ENCODE data around the gene TRAPPC10. TPM values are rescaled to one million over a fixed set of nuclear protein-coding genes. Genes with fewer than 3 reads are reported as not detected.

TRAPPC10 gene
- total RNA-seq, 2 experiments from 2014 or later, result 77.9 to 82.7 TPM

DNA sequence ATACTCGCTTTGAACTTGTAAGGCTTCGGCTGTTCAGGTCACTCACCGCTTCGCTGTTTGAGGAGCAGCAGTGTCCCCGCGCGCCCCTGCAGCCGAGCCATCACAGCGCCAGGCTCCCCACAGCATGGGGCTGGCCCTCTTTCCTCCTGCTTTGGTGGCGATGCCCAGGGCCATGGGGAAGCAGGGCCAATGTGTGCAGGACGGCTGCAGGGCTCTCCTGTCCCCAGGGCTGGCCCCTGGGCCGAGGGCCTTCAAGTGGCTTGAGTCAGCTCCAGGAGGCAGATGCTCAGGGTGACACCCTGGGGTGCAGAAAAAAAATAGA is 38.5 kb upstream of the TRAPPC10 start:
- POLR2A ChIA-PET, result interaction anchor here (1.0 kb wide), 1 partner anchor 34 kb away, joined by 3 read pairs; no protein-coding TSS in a partner anchor
- no peak overlapping the region for H3K4me3 Mint-ChIP-seq
- H3K4me1 Mint-ChIP-seq, result peaks cover 11% of the 10 kb centered on the region
- H3K9me3 Mint-ChIP-seq, result no peaks in the 10 kb centered on the region
- H3K27ac Mint-ChIP-seq, result no peak overlapping the region
- no peaks in the 10 kb centered on the region for H3K36me3 Mint-ChIP-seq
- DNase-seq (no peak), ATAC-seq (ENCODE audit: low read depth) (no peak)
- no peaks in the 10 kb centered on the region for H3K27me3 Mint-ChIP-seq

DNA sequence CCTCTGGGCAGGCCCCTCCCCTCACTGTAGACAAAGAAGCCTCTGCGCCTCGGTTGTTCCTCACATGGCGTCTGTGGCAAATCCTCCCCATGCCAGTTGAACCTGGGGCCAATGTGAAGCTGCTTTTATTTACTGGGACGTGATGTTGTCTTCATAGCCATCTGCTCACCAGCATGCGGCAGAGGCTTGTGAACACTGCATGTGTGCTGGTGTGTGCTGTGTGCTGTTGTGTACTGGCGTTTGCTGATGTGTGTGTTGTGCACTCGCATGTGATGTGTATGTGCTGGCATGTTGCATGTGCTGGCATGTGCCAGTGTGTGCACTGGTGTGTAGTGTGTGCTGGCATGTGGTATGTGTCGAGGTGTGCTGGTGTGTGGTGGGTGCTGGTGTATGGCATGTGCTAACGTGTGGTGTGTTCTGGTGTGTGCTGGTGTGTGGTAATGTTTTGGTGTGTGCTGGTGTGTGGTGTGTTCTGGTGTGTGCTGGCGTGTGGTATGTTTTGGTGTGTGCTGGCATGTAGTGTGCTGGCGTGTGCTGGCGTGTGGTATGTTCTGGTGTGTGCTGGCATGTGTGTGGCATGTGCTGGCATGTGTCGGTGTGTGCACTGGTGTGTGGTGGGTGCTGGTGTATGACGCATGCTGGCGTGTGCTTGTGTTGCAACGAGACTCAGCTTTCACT is 37.2 kb upstream of the TRAPPC10 start:
- POLR2A ChIA-PET, result no interaction called here
- Mint-ChIP-seq H3K9me3 (no peaks in the 10 kb centered on the region), H3K4me1 (peaks cover 11% of the 10 kb centered on the region), H3K27ac (peak overlapping the region; percentile 87), H3K4me3 (no peak overlapping the region), H3K36me3 (no peaks in the 10 kb centered on the region), H3K27me3 (no peaks in the 10 kb centered on the region)
- DNase-seq (no peak), ATAC-seq (ENCODE audit: low read depth) (no peak)

DNA sequence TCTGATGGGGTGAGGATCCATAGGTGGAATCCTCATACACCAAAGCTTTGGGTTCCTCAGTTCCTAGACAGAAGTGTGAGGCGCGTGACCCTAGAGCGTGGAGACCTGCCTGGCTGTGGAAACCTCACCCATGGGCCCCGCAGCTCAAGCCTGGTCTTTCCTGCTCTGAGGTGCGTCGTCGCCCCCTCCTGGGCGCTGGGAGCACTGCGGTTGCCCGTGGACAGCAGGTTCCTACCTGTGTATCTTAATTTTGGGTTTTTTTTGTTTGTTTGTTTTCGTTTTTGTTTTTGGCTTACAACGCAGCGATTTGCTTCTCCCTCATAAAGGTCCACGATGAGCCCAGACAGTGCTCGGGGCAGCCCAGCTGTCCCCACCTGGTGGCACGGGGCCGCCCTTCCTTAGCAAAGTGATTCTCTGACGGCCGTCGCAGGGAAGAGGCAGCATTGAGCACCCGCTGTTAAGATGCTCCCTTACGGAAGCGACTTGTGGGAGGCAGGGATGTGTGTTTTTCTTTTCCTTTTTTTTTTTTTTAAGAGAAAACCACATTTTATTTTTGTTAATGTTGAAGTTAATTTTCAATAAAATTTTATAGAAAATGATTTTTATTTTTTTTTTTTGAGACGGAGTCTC is 36.5 kb upstream of the TRAPPC10 start:
- ATAC-seq (ENCODE audit: low read depth) (peak; percentile 89), DNase-seq (peak; percentile 87)
- Mint-ChIP-seq H3K27ac (peak overlapping the region; percentile 87), H3K27me3 (no peaks in the 10 kb centered on the region), H3K4me1 (peaks cover 11% of the 10 kb centered on the region), H3K36me3 (no peaks in the 10 kb centered on the region), H3K4me3 (no peak overlapping the region), H3K9me3 (no peaks in the 10 kb centered on the region)
- POLR2A ChIA-PET, result no interaction called here

DNA sequence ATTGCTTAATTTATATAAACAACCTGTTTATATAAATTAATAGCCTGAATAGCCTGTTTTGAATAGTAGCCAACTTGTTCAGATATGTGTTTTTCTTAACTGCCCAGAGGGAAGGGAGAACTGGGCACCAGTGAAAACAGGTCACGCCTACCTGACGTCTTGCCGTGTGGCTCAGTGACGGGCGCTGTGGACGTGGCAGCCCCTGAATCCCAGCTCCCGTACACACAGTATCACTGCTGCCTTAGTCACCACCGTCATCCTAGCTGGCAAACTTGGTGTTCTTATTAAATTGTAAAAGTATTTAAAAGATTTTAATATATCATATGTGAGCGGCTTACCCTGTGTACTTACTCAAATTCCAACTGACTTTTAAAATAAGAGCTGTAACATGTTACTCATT is 35.4 kb upstream of the TRAPPC10 start:
- POLR2A ChIA-PET, result interaction anchor here (0.6 kb wide), 1 partner anchor 200 kb away, joined by 8 read pairs; no protein-coding TSS in a partner anchor
- Mint-ChIP-seq H3K36me3 (no peaks in the 10 kb centered on the region), H3K4me1 (peaks cover 11% of the 10 kb centered on the region), H3K27me3 (no peaks in the 10 kb centered on the region), H3K27ac (no peak overlapping the region), H3K4me3 (no peak overlapping the region), H3K9me3 (no peaks in the 10 kb centered on the region)
- ATAC-seq (ENCODE audit: low read depth) (no peak), DNase-seq (no peak)

DNA sequence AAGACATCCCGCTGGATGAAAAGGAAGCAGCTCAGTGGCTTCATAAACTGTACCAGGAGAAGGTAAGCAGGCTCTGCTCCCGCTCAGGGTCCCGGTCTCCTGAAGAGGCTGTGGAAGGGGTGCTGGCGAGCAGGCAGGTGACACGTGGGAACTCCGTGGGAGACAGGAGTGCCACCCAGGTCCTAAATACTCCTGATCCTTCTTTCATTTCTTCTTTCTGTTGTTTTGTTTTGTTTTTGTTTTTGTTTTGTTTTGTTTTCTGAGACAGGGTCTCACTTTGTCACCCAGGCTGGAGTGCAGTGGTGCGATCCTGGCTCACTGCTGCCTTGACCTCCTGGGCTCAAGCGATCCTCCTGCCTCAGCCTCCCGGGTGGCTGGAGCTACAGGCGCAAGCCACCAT is 34.0 kb upstream of the TRAPPC10 start:
- Mint-ChIP-seq H3K4me3 (no peak overlapping the region), H3K36me3 (peaks cover 2% of the 10 kb centered on the region), H3K4me1 (peaks cover 13% of the 10 kb centered on the region), H3K27me3 (no peaks in the 10 kb centered on the region), H3K27ac (no peak overlapping the region), H3K9me3 (no peaks in the 10 kb centered on the region)
- DNase-seq (no peak), ATAC-seq (ENCODE audit: low read depth) (no peak)
- POLR2A ChIA-PET, result no interaction called here

DNA sequence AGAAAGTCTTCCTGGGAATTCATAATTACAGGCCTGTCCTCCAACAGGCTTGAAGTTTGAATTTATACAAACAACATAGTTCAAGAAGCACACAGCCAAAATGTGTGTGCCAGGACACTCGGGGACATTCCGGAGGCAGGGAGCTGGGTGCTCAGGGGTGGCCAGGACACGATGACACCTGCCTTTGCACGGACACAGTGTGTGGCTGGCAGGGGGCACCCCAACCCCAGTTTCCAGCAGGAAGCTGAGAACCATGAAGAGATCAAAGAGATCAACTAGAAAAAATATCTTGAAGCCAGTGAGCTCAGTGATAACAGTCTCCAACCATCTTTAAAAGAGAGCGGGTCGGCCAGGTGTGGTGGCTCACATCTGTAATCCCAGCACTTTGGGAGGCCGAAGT is 32.5 kb upstream of the TRAPPC10 start:
- Mint-ChIP-seq H3K27me3 (no peaks in the 10 kb centered on the region), H3K4me1 (peaks cover 11% of the 10 kb centered on the region), H3K4me3 (no peak overlapping the region), H3K36me3 (peaks cover 3% of the 10 kb centered on the region), H3K27ac (no peak overlapping the region), H3K9me3 (no peaks in the 10 kb centered on the region)
- DNase-seq (no peak), ATAC-seq (ENCODE audit: low read depth) (no peak)
- POLR2A ChIA-PET, result interaction anchor here (0.7 kb wide), 1 partner anchor 515 kb away, joined by 4 read pairs; no protein-coding TSS in a partner anchor

DNA sequence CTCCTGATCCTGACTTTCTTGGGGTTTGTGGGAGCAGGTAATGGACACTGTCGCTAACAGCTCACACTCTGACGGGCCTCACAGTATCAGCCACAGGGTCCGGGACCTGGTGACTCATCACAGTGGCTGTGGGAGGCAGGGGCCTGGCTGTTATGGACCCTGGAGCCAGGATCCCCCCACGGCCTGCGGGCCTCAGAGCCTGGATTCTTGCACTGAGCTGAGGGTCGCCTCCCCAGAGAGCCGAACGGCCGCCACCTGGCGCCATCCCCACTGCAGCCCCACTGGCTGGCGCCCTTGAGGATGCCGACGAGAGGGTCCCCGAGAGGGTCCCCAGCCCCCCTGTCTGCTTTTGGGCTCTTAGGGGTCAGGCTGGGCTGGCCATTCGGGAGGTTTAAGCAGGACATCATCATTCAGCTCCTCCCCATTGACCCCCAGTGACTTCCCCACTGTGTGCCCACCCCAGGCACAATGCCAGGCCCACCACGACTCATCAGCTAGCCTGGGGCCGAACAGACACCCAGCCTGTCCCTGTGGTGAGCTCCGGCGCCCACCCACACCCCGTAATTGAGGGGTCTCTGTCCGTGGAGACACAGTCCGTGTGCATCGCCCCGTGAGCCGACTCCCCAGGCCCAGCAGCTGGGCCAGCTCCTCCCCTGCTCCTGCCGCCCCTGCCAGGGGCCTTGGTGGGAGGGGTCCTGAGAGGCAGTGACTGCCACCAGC is 30.8 kb upstream of the TRAPPC10 start:
- POLR2A ChIA-PET, result no interaction called here
- H3K27ac Mint-ChIP-seq, result no peak overlapping the region
- DNase-seq (no peak), ATAC-seq (ENCODE audit: low read depth) (no peak)
- H3K27me3 Mint-ChIP-seq, result peaks cover 4% of the 10 kb centered on the region
- no peak overlapping the region for H3K4me3 Mint-ChIP-seq
- no peaks in the 10 kb centered on the region for H3K9me3 Mint-ChIP-seq
- H3K36me3 Mint-ChIP-seq, result peaks cover 3% of the 10 kb centered on the region
- peaks cover 11% of the 10 kb centered on the region for H3K4me1 Mint-ChIP-seq

DNA sequence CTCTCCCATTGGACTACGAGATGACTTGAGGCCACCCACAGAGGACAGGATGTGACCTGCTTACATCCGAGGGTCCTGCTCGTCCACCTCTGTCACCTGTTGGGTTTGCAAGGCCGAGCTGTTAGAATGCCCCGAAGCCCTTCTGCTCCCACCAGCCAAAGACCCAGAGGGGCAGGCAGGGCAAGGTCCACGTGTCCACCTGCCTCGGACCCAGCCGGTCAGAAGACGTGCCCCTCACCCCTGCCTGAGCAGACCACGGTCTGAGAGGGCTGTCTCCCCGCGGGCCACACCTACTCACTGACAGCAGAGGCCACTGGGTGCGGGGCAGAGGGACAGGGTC is 30.3 kb upstream of the TRAPPC10 start:
- H3K27ac Mint-ChIP-seq, result no peak overlapping the region
- peaks cover 11% of the 10 kb centered on the region for H3K4me1 Mint-ChIP-seq
- no peak overlapping the region for H3K4me3 Mint-ChIP-seq
- ATAC-seq (ENCODE audit: low read depth) (no peak), DNase-seq (no peak)
- H3K36me3 Mint-ChIP-seq, result peaks cover 3% of the 10 kb centered on the region
- H3K27me3 Mint-ChIP-seq, result peaks cover 4% of the 10 kb centered on the region
- POLR2A ChIA-PET, result no interaction called here
- H3K9me3 Mint-ChIP-seq, result no peaks in the 10 kb centered on the region

DNA sequence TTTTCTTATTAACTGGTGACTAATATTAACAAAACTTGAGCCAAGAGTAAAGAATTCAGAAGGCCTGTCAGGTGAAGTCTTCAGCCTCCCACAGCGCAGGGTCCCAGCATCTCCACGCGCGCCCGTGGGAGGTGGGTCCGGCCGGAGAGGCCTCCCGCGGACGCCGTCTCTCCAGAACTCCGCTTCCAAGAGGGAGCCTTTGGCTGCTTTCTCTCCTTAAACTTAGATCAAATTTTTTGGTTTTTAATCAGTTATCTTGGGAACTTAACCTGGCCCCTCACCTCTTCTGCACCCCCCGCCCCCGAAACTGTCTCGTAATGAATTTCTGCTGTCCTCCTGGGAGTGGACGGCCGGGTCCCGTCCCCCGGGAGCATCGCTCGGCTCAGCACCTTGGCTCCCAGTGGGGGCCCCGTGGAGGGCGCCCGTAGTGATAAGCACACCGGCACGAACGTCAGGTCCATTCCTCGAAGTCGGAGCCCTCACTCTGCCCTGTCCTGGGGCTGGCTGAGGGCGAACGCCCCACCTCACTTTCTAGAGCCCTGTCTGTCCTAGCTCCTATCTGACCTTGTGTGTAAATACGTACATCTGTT is 29.5 kb upstream of the TRAPPC10 start:
- DNase-seq (no peak), ATAC-seq (ENCODE audit: low read depth) (no peak)
- H3K9me3 Mint-ChIP-seq, result no peaks in the 10 kb centered on the region
- peaks cover 11% of the 10 kb centered on the region for H3K4me1 Mint-ChIP-seq
- POLR2A ChIA-PET, result no interaction called here
- no peak overlapping the region for H3K4me3 Mint-ChIP-seq
- peaks cover 3% of the 10 kb centered on the region for H3K36me3 Mint-ChIP-seq
- H3K27ac Mint-ChIP-seq, result no peak overlapping the region
- peaks cover 6% of the 10 kb centered on the region for H3K27me3 Mint-ChIP-seq

DNA sequence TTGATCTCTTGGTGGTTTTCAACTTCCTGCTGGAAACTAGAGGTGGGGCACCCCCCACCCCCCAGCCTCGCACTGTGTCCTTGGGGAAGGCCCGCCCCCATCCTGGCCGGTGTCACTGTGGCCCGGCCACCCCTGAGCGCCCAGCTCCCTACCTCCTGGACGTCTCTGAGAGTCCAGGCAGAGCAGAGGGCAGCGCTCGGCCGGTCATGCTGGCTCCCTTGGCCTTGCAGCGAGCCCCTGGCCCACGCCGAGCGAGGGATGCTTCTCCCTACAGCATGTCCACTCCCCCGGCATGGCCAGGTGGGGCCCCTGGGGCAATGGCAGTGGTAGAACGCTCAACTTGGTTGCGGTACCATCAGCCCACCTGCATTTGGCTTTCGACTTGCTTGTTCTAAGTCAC is 28.7 kb upstream of the TRAPPC10 start:
- H3K27ac Mint-ChIP-seq, result no peak overlapping the region
- ATAC-seq (ENCODE audit: low read depth), result no peak

DNA sequence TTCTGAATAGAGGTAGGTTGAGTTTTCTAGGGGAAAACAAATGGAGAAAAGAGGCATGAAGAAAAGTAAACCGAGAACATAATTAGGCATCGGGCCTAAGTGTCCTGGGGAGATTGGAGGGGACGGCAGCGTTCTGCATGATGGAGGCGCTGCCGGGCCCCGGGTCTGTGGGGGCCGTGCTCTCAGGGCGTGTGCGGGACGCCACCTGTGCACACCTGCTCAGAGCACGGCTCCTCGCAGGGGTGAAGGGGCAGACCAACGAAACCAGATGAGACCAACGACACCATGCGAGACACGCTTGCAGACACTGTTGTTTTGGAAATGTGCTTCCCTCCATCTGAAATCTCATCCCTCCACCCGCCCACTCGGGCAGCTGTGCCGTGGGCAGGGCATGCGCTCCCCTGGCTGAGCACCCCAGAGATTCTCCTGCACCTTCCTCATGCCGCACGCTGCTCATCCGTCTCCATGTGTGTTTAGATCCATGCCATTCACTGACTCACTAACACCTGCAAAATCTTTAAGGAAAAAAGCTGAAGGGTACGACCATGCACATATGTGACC is 28.2 kb upstream of the TRAPPC10 start:
- ATAC-seq (ENCODE audit: low read depth), result no peak
- peaks cover 6% of the 10 kb centered on the region for H3K27me3 Mint-ChIP-seq
- H3K9me3 Mint-ChIP-seq, result no peaks in the 10 kb centered on the region
- no peak overlapping the region for H3K27ac Mint-ChIP-seq
- DNase-seq, result no peak
- POLR2A ChIA-PET, result interaction anchor here (0.6 kb wide), 1 partner anchor 102 kb away, joined by 6 read pairs; no protein-coding TSS in a partner anchor
- peaks cover 11% of the 10 kb centered on the region for H3K4me1 Mint-ChIP-seq
- peaks cover 3% of the 10 kb centered on the region for H3K36me3 Mint-ChIP-seq
- H3K4me3 Mint-ChIP-seq, result no peak overlapping the region

More for the DNA sequence above, 28.7 kb upstream of the TRAPPC10 start:
- Mint-ChIP-seq H3K36me3 (peaks cover 3% of the 10 kb centered on the region), H3K4me3 (no peak overlapping the region), H3K9me3 (no peaks in the 10 kb centered on the region), H3K4me1 (peaks cover 11% of the 10 kb centered on the region), H3K27me3 (peaks cover 6% of the 10 kb centered on the region)
- DNase-seq, result no peak
- POLR2A ChIA-PET, result interaction anchor here (0.6 kb wide), 1 partner anchor 19 kb away, joined by 3 read pairs; no protein-coding TSS in a partner anchor

DNA sequence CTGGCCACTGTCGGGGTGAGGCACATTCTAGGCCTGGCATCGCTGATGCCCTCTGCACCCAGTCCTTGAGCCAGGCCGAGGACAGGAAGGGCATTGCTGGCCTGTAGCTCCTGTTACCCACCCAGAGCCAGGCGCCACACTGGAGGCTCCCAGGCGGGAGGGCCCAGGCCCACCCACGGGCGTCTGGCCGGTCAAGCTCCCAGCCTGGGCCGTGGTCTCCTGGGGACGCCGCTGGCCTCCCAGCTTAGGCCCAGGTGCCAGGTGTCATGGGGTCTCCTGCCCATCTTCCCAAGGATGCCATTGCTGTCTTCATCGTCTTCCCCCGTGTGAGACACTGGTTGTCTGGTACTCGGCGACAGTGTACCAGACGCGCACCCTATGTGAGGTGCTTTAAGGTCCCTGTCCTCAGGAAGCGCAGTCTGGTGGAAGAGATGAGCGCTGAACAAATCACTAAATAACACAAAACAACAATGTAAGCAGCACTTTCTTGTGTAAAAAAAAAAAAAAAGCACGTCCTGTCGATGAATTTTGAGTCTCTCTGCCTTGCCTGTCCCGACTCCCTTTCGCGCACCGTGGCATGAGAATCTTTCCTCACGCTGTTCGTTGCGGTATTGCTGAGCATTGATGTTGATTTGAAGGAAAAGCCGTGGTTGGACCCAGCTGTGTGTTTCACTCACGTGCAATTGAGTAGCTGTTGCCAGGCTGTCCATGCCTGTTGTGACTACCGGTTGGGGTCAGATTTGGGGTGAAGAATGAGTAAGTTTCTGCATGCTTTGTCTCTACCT is 27.0 kb upstream of the TRAPPC10 start:
- peak overlapping the region; percentile 3 for H3K27ac Mint-ChIP-seq
- POLR2A ChIA-PET, result no interaction called here
- peaks cover 3% of the 10 kb centered on the region for H3K36me3 Mint-ChIP-seq
- DNase-seq (no peak), ATAC-seq (ENCODE audit: low read depth) (peak; percentile 28)
- peaks cover 11% of the 10 kb centered on the region for H3K4me1 Mint-ChIP-seq
- no peak overlapping the region for H3K4me3 Mint-ChIP-seq
- peaks cover 6% of the 10 kb centered on the region for H3K27me3 Mint-ChIP-seq
- H3K9me3 Mint-ChIP-seq, result no peaks in the 10 kb centered on the region
